Body of pancreas (tissue), 4 donors: Measurements from ENCODE around the gene ADGRL4. TPM values are rescaled to one million over a fixed set of nuclear protein-coding genes. Genes with fewer than 3 reads are reported as not detected.

Source experiments
- ATAC-seq: fragments of 150-250 bp; one replicate; pipeline ENCODE4 v1.9.1; 2016
- DNase-seq, 4 donors: peaks; one replicate each; pipeline ENCODE4 v3.0.0-alpha.2; 2019
- H3K27ac ChIP-seq, 4 donors: fragments of 200-600 bp; sonication (generic); 1 replicate in 3 of 4; 2 replicates in 1 of 4; pipeline versions ENCODE4 v1.5.1 to v1.6.1; 2016 to 2019; ENCODE audit warnings: mild to moderate bottlenecking in 1 of 4, mixed read lengths in 1 of 4, moderate library complexity in 1 of 4
- H3K27me3 ChIP-seq, 2 donors: fragments of 200-600 bp; sonication (generic); one replicate each; pipeline ENCODE4 v1.6.0; 2016; ENCODE audit warnings: mild to moderate bottlenecking in 1 of 2
- H3K36me3 ChIP-seq, 2 donors: fragments of 200-600 bp; sonication (generic); replicated peaks in 1 of 2; 2 replicates each; pipeline ENCODE4 v1.5.1; 2016; ENCODE audit warnings: low read depth in 2 of 2; ENCODE audit not compliant: insufficient read depth in 1 of 2
- H3K4me1 ChIP-seq: fragments of 200-600 bp; sonication (generic); one replicate; pipeline ENCODE4 v1.6.0; 2016
- H3K4me3 ChIP-seq, 2 donors: fragments of 200-600 bp; sonication (generic); 1 replicate in 1 of 2; 2 replicates in 1 of 2; pipeline ENCODE4 v1.5.1; 2016 to 2019
- H3K9me3 ChIP-seq, 3 donors: fragments of 200-600 bp; sonication (generic); 1 replicate in 2 of 3; 2 replicates in 1 of 3; pipeline ENCODE4 v1.5.1; 2016
- CTCF ChIP-seq, 7 experiments: fragments of 450-650 bp in 4 of 7; fragments of 200-600 bp in 3 of 7; sonication (generic) in 3 of 7; IDR thresholded peaks; one replicate each; pipeline ENCODE4 v1.5.1; 2016 to 2019; ENCODE audit warnings: antibody characterized with exemption in 7 of 7
- POLR2A ChIP-seq, 3 donors: fragments of 450-650 bp; IDR thresholded peaks; one replicate each; pipeline ENCODE4 v1.6.1; 2016; ENCODE audit warnings: antibody characterized with exemption in 3 of 3, mild to moderate bottlenecking in 2 of 3
- WGBS, 2 donors: methylation state at CpG; one replicate each; pipeline ENCODE4 v1.1.5; 2017; 5-methylcytosine and 5-hydroxymethylcytosine counted together
- intact Hi-C: fragments of 100-400 bp; cut with DNase I; formaldehyde crosslinking; loops from one replicate; pipeline ENCODE4 v1.15.1; 2023
- total RNA-seq, 2 donors: library from RNA; depleted of rRNA; stranded (reverse); fragments of >200 nt; gene quantifications; one replicate each; pipeline ENCODE4 v1.1.0, GENCODE V29; 2016

The ADGRL4 gene
- total RNA-seq, 2 donors from 2014 or later, result 4.3 to 6.2 TPM

- Histone ChIP-seq H3K36me3 (no peaks in the 10 kb centered on the region), H3K27ac (no peak overlapping the region), H3K4me3 (no peak overlapping the region), H3K4me1 (no peaks in the 10 kb centered on the region), H3K27me3 (no peaks in the 10 kb centered on the region), H3K9me3 (no peaks in the 10 kb centered on the region)
- intact Hi-C loops, result no loop called here
- no peak for TF ChIP-seq CTCF (IDR thresholded peaks at IDR 0.05)
- no peak for TF ChIP-seq POLR2A (IDR thresholded peaks at IDR 0.05)
- DNase-seq, result no peak
- ATAC-seq, result no peak
- 36 to 37% methylated on average over 4 of the region's 4 CpGs for WGBS, 2 donors
These were observed 37.0 kb upstream of the ADGRL4 start for GRCh38 chr1:79043506-79043905.

DNA sequence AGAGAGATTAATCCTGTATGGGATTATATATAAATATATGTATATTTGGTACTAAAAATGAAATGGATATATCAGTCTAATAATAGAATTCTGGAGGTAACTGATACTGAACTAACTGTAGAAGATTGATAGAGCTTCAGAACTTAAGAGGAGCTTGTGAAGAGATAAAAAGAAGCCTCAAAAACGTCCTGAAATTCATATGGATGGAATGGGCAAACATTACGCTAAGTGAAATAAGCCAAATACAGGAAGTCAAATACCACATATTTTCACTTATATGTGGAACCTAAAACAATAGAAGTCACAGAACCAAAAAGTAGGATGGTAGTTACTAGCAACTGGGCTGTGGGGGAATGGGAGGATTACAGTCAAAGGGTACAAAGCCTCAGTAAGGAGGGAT, 36.0 kb upstream of the ADGRL4 start:
- no peak for ATAC-seq
- H3K4me3 ChIP-seq, result no peak overlapping the region
- TF ChIP-seq CTCF (IDR thresholded peaks at IDR 0.05), result no peak
- no peak for TF ChIP-seq POLR2A (IDR thresholded peaks at IDR 0.05)
- H3K36me3 ChIP-seq, result no peaks in the 10 kb centered on the region
- no peak for DNase-seq
- intact Hi-C loops, result no loop called here
- no peak overlapping the region for H3K27ac ChIP-seq
- no peaks in the 10 kb centered on the region for H3K9me3 ChIP-seq
- 27 to 52% methylated on average over 2 of the region's 2 CpGs for WGBS, 2 donors
- H3K4me1 ChIP-seq, result no peaks in the 10 kb centered on the region
- no peaks in the 10 kb centered on the region for H3K27me3 ChIP-seq

- TF ChIP-seq CTCF (IDR thresholded peaks at IDR 0.05) (no peak), POLR2A (IDR thresholded peaks at IDR 0.05) (no peak)
- Histone ChIP-seq H3K4me3 (no peak overlapping the region), H3K4me1 (no peaks in the 10 kb centered on the region), H3K27me3 (no peaks in the 10 kb centered on the region), H3K36me3 (no peaks in the 10 kb centered on the region), H3K9me3 (no peaks in the 10 kb centered on the region), H3K27ac (no peak overlapping the region)
- no peak for DNase-seq
- ATAC-seq, result no peak
- WGBS, 2 donors, result 27 to 33% methylated on average over 2 of the region's 2 CpGs
- intact Hi-C loops, result no loop called here
These were observed 35.6 kb upstream of the ADGRL4 start for GRCh38 chr1:79042117-79042516.

GRCh38 chr1:79041666-79042065, 35.1 kb upstream of the ADGRL4 start:
- ATAC-seq, result no peak
- WGBS, 2 donors, result 64 to 76% methylated on average over 3 of the region's 3 CpGs
- no peaks in the 10 kb centered on the region for H3K27me3 ChIP-seq
- no peak overlapping the region for H3K27ac ChIP-seq
- TF ChIP-seq POLR2A (IDR thresholded peaks at IDR 0.05), result no peak
- no peak for TF ChIP-seq CTCF (IDR thresholded peaks at IDR 0.05)
- H3K4me3 ChIP-seq, result no peak overlapping the region
- DNase-seq, result no peak
- no peaks in the 10 kb centered on the region for H3K9me3 ChIP-seq
- no peaks in the 10 kb centered on the region for H3K4me1 ChIP-seq
- H3K36me3 ChIP-seq, result no peaks in the 10 kb centered on the region
- intact Hi-C loops, result no loop called here

GRCh38 chr1:79040424-79041082, 34.0 kb upstream of the ADGRL4 start:
- Histone ChIP-seq H3K27ac (no peak overlapping the region), H3K4me1 (no peaks in the 10 kb centered on the region), H3K27me3 (no peaks in the 10 kb centered on the region), H3K36me3 (no peaks in the 10 kb centered on the region), H3K9me3 (no peaks in the 10 kb centered on the region), H3K4me3 (no peak overlapping the region)
- TF ChIP-seq CTCF (IDR thresholded peaks at IDR 0.05) (no peak), POLR2A (IDR thresholded peaks at IDR 0.05) (no peak)
- 41 to 47% methylated on average over 10 of the region's 10 CpGs for WGBS, 2 donors
- ATAC-seq (no peak), DNase-seq (no peak)
- intact Hi-C loops, result no loop called here
